ENCODE measurements around the gene MRPL1.

GRCh38 chr4:77958897-77959296, 96.3 kb downstream of the MRPL1 start:
- TF ChIP-seq, protein P1, sequence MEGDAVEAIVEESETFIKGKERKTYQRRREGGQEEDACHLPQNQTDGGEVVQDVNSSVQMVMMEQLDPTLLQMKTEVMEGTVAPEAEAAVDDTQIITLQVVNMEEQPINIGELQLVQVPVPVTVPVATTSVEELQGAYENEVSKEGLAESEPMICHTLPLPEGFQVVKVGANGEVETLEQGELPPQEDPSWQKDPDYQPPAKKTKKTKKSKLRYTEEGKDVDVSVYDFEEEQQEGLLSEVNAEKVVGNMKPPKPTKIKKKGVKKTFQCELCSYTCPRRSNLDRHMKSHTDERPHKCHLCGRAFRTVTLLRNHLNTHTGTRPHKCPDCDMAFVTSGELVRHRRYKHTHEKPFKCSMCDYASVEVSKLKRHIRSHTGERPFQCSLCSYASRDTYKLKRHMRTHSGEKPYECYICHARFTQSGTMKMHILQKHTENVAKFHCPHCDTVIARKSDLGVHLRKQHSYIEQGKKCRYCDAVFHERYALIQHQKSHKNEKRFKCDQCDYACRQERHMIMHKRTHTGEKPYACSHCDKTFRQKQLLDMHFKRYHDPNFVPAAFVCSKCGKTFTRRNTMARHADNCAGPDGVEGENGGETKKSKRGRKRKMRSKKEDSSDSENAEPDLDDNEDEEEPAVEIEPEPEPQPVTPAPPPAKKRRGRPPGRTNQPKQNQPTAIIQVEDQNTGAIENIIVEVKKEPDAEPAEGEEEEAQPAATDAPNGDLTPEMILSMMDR (IDR thresholded peaks at IDR 0.05; ENCODE audit: low read depth, low read length, missing input control), result no peak
- TF ChIP-seq RXRA (IDR thresholded peaks at IDR 0.05), result no peak
